Measurements from ENCODE around the gene DOHH. TPM values are rescaled to one million over a fixed set of nuclear protein-coding genes. Genes with fewer than 3 reads are reported as not detected.

Gene DOHH
- total RNA-seq, 2 donors from 2014 or later: 8.8 to 13.6 TPM

- DNase-seq (no peak), ATAC-seq (no peak)
- intact Hi-C loops (cut with DNase I, micrococcal nuclease): no loop called here
Measured at GRCh38 chr19:3523361-3524077, 23.0 kb upstream of the DOHH start.

- DNase-seq: no peak
- ATAC-seq: no peak
- intact Hi-C loops (cut with DNase I, micrococcal nuclease): no loop called here
Measured at GRCh38 chr19:3522421-3523360, 22.2 kb upstream of the DOHH start.

- ATAC-seq: no peak
- DNase-seq: no peak
- intact Hi-C loops (cut with DNase I, micrococcal nuclease): no loop called here
Measured at GRCh38 chr19:3521104-3521445, 20.6 kb upstream of the DOHH start.

GRCh38 chr19:3520166-3521103, 20.0 kb upstream of the DOHH start:
- DNase-seq (no peak), ATAC-seq (peak; percentile 69)
- intact Hi-C loops (cut with DNase I, micrococcal nuclease): no loop called here

DNA sequence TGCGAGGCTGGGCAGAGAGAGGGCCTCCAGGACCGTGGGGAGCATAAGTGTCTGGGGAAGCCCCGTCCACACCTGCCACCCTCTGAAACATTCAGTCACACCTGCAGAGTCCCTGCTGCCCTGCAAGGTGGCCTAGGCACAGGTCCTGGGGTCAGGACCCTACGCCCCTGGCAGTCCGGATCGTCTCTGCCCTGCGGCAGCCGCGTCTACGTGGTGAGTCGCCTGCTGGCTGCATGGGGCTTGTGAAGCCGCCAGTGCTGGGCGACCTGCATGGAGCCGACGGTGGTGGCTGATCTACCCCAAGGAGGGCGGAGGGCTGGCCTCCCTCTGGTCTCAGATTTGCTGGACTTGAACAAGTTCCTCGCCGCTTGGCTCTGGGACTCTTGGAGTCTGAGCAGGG, 18.7 kb upstream of the DOHH start:
- no peak for ATAC-seq
- DNase-seq: no peak
- intact Hi-C loops (cut with DNase I, micrococcal nuclease): no loop called here

GRCh38 chr19:3518659-3519058, 18.2 kb upstream of the DOHH start:
- DNase-seq (no peak), ATAC-seq (no peak)
- intact Hi-C loops (cut with DNase I, micrococcal nuclease): no loop called here

DNA sequence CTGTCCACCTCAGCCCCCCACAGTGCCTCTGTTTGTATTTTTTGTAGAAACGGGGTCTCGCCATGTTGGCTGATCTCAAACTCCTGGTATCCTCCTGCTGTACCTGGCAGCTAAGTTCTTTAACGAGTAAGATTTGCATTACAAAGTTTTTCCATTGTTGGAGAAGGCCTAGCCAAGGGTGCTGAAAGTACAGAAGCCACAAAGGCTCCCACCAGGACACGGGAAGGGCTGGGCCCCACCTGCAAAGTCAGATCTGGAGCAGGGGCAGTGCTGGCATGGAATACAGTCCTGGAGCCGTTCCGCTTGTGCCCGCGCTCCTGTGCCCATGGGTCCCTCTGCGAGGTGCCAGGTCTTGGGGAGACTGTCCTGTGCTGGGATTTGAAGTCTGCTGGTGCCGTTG, 17.8 kb upstream of the DOHH start:
- DNase-seq (no peak), ATAC-seq (no peak)
- intact Hi-C loops (cut with DNase I, micrococcal nuclease): no loop called here

DNA sequence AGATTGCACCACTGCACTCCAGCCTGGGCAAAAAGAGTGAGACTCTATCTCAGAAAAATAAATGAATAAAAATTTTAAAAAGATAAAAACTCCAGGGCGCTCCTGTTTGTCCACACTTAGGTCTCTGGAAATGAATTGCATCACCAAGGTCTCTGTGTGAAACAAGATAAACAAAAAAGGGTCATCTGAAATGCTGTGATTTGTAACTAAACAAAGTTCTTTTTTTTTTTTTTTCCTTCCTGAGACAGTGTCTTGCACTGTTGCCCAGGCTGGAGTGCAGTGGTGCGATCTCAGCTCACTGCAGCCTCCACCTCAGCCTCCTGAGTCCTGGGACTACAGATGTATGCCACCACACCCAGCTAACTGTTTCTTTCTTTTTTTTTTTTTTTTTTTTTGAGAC, 17.2 kb upstream of the DOHH start:
- intact Hi-C loops (cut with DNase I, micrococcal nuclease): no loop called here
- ATAC-seq: no peak

GRCh38 chr19:3516675-3517207, 16.3 kb upstream of the DOHH start:
- intact Hi-C loops (cut with DNase I, micrococcal nuclease): no loop called here
- ATAC-seq (peak; percentile 70), DNase-seq (peak; percentile 43 to 61)

More for the DNA sequence above, 17.2 kb upstream of the DOHH start:
- no peak for DNase-seq

DNA sequence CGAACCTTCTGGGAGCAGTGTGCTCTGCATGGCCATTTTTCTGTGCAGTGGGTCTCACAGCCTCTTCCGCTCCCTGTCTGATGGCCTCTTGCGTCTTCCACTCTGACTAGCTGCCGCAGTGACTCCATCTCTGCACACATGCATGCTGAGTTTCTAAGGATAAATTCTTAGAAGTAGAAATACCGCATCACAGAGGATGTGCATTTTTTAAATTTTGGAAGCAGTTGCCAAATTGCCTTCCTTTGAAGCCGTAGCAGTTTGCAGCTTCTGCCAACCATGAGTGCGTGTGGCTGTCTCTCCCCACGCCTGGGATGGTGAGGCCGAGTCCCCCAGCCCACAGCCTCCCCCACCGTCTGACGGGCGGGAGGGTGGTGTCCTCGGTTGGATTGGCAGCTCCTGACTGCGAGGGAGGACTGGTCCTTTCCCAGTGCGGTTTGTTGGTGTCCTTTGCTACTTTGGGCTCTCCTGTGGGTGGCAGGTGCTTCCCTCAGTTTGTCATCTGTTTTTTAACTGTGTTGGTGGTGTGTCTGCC, 15.5 kb upstream of the DOHH start:
- intact Hi-C loops (cut with DNase I, micrococcal nuclease): no loop called here
- ATAC-seq (no peak), DNase-seq (no peak)

GRCh38 chr19:3514930-3515329, 14.5 kb upstream of the DOHH start:
- ATAC-seq (no peak), DNase-seq (no peak)
- intact Hi-C loops (cut with DNase I, micrococcal nuclease): no loop called here

GRCh38 chr19:3513229-3514140, 13.0 kb upstream of the DOHH start:
- DNase-seq: no peak
- ATAC-seq: no peak
- intact Hi-C loops (cut with DNase I, micrococcal nuclease): no loop called here

DNA sequence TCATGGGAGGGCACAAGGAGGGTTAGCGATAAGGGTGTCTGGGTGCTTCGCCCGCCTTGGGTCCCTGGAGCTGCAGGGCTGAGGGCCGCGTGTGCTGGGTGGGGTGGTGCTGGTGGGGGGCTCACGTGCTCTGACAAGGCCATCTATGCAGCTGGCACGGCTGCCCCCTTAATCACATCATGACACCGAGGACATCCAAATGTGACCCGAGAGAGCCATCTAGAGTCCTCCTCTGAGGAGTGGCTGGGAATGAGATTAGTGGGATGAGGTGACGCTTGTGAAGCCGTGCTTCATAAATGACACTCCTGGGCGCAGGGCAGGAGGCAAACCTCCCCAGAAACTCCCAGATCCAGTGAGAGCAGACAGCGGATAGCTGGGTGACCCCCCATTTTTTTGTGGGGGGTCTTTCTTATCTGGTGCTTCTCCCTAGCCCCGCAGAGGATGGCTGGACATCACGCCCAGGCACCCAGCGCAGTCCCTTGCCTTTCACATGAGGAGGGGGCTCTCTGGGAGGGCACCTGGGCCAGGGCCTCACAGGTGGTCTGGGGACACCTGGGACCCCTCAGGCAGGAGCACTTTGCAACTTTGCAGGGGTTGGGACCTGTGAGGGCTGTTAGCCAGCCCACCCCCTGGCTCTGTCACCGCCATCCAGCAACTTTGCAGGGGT, 12.2 kb upstream of the DOHH start:
- intact Hi-C loops (cut with DNase I, micrococcal nuclease): no loop called here
- no peak for ATAC-seq
- no peak for DNase-seq

GRCh38 chr19:3511506-3512251, 11.2 kb upstream of the DOHH start:
- no peak for ATAC-seq
- intact Hi-C loops (cut with DNase I, micrococcal nuclease): no loop called here
- no peak for DNase-seq

- no peak for ATAC-seq
- intact Hi-C loops (cut with DNase I, micrococcal nuclease): no loop called here
- DNase-seq: no peak
Measured at GRCh38 chr19:3510727-3511126, 10.3 kb upstream of the DOHH start.

DNA sequence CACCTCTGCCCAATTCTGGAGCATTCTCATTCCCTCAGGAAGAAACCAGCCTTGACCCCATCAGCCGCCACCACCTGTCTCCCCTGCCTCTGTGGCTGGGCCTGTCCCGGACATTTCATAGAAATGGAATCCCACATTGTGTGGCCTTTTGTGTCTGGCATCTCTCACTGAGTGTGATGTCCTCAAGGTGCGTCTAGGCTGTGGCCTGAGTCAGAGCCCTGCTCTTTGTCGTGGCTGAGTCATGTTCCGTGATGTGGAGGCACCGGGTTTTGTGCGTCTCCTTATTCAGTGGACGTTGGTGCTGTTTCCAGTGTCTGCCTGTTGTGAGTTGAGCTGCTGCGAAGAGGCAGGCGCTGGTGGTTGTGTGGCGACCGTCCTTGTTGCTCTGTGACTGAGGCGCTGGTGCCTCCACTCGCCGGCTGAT, 9.1 kb upstream of the DOHH start:
- DNase-seq (no peak), ATAC-seq (no peak)
- intact Hi-C loops (cut with DNase I, micrococcal nuclease): no loop called here
